Sigmoid colon (tissue), 7 donors: ENCODE data around the gene PCMT1. TPM values are rescaled to one million over a fixed set of nuclear protein-coding genes. Genes with fewer than 3 reads are reported as not detected.

Experiments used
- DNase-seq: peaks from one replicate; pipeline ENCODE4 v3.0.0-alpha.2; 2019
- H3K27ac ChIP-seq, 4 donors: fragments of 200-600 bp; sonication (generic); one replicate each; pipeline ENCODE4 v1.5.1; 2016 to 2019; ENCODE audit warnings: mild to moderate bottlenecking in 1 of 4
- H3K27me3 ChIP-seq, 3 donors: fragments of 200-600 bp; sonication (generic); one replicate each; pipeline ENCODE4 v1.5.1; 2019; ENCODE audit warnings: mild to moderate bottlenecking in 1 of 3
- H3K36me3 ChIP-seq, 4 donors: fragments of 200-600 bp; sonication (generic); one replicate each; pipeline ENCODE4 v1.5.1; 2016 to 2019
- H3K4me1 ChIP-seq, 4 donors: fragments of 200-600 bp; sonication (generic); one replicate each; pipeline ENCODE4 v1.5.1; 2017 to 2019
- H3K4me3 ChIP-seq, 4 donors: fragments of 200-600 bp; sonication (generic); one replicate each; pipeline ENCODE4 v1.5.1; 2017 to 2019; ENCODE audit warnings: mild to moderate bottlenecking in 2 of 4, moderate library complexity in 1 of 4
- H3K9me3 ChIP-seq, 4 donors: fragments of 200-600 bp in 3 of 4; sonication (generic) in 3 of 4; one replicate each; pipeline versions ENCODE4 v1.5.1 to v1.6.1; 2013 to 2019
- EP300 ChIP-seq, 4 donors: sonication (generic); formaldehyde crosslinking; IDR thresholded peaks; one replicate each; pipeline ENCODE4 v1.6.1; 2017; ENCODE audit warnings: antibody characterized with exemption in 4 of 4
- POLR2A ChIP-seq, 2 donors: fragments of 450-650 bp; IDR thresholded peaks; one replicate each; pipeline ENCODE4 v1.6.1; 2016; ENCODE audit warnings: antibody characterized with exemption in 2 of 2, mild to moderate bottlenecking in 2 of 2, moderate library complexity in 2 of 2
- POLR2AphosphoS5 ChIP-seq, 4 donors: sonication (generic); formaldehyde crosslinking; IDR thresholded peaks; one replicate each; pipeline ENCODE4 v1.6.1; 2017; ENCODE audit warnings: antibody characterized with exemption in 4 of 4
- WGBS, 2 donors: extraction: QIAGEN DNeasy Blood & Tissue Kit; methylation state at CpG; one replicate each; pipeline ENCODE4 v1.1.7; 2013; 5-methylcytosine and 5-hydroxymethylcytosine counted together
- intact Hi-C: fragments of 100-400 bp; cut with DNase I; formaldehyde crosslinking; loops from one replicate; pipeline ENCODE4 v1.15.1; 2023
- polyA plus RNA-seq, 3 donors: library from polyadenylated mRNA; stranded (reverse); fragments of 200-250 nt; gene quantifications; one replicate each; pipeline ENCODE4 v1.2.3, GENCODE V29; 2013
- total RNA-seq, 4 donors: library from RNA; depleted of rRNA; stranded (reverse); fragments of >200 nt; gene quantifications; one replicate each; pipeline ENCODE4 v1.1.0, GENCODE V29; 2016
- TF ChIP-seq, protein P1 (sequence below), 4 experiments: fragments of 450-650 bp in 3 of 4; fragments of 200-600 bp in 1 of 4; IDR thresholded peaks; one replicate each; pipeline ENCODE4 v1.5.1; 2016 to 2019; ENCODE audit warnings: antibody characterized with exemption in 4 of 4, mild to moderate bottlenecking in 3 of 4, moderate library complexity in 2 of 4
- donor health status: healthy with polysubstance abuse.
- donor health status: Bipolar disorder and iron deficiency.
- donor health status: healthy.

PCMT1 gene
- total and polyA plus RNA-seq, 7 donors, result 33.0 to 117 (median 74.0) TPM

DNA sequence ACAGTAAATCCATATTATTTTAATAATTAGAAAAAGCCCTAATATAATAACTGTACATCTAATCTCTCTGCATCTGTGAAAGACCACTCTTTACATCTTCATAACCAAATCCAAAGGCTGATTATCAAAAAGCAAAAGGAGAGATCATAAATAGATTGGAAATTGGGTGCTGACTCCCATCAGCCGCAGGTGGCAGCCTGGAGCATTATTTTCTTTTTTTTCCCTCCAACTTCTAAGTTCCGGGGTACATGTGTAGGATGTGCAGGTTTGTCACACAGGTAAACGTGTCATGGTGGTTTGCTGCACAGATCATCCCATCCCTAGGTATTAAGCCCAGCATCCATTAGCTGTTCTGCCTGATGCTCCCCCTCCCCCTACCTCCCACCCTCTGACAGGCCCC is 84.1 kb downstream of the PCMT1 start:
- H3K4me3 ChIP-seq, result no peak overlapping the region
- intact Hi-C loops, result loop anchor here (1.0 to 2.0 kb wide), 2 partner anchors 93 to 183 kb away; no protein-coding TSS in a partner anchor
- peaks cover 0 to 37% (median 0%) of the 10 kb centered on the region in 4 donors for H3K36me3 ChIP-seq
- 91 to 97% methylated on average over 3 of the region's 3 CpGs for WGBS, 2 donors
- H3K27me3 ChIP-seq, result no peaks in the 10 kb centered on the region
- H3K4me1 ChIP-seq, result no peaks in the 10 kb centered on the region
- TF ChIP-seq EP300 (IDR thresholded peaks at IDR 0.05) (no peak), POLR2AphosphoS5 (IDR thresholded peaks at IDR 0.05) (no peak), POLR2A (IDR thresholded peaks at IDR 0.05) (no peak)
- TF ChIP-seq, protein P1, sequence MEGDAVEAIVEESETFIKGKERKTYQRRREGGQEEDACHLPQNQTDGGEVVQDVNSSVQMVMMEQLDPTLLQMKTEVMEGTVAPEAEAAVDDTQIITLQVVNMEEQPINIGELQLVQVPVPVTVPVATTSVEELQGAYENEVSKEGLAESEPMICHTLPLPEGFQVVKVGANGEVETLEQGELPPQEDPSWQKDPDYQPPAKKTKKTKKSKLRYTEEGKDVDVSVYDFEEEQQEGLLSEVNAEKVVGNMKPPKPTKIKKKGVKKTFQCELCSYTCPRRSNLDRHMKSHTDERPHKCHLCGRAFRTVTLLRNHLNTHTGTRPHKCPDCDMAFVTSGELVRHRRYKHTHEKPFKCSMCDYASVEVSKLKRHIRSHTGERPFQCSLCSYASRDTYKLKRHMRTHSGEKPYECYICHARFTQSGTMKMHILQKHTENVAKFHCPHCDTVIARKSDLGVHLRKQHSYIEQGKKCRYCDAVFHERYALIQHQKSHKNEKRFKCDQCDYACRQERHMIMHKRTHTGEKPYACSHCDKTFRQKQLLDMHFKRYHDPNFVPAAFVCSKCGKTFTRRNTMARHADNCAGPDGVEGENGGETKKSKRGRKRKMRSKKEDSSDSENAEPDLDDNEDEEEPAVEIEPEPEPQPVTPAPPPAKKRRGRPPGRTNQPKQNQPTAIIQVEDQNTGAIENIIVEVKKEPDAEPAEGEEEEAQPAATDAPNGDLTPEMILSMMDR (IDR thresholded peaks at IDR 0.05), result no peak
- H3K27ac ChIP-seq, result no peak overlapping the region
- DNase-seq, result no peak
- H3K9me3 ChIP-seq, result peaks cover 0 to 2% (median 0%) of the 10 kb centered on the region in 4 donors

DNA sequence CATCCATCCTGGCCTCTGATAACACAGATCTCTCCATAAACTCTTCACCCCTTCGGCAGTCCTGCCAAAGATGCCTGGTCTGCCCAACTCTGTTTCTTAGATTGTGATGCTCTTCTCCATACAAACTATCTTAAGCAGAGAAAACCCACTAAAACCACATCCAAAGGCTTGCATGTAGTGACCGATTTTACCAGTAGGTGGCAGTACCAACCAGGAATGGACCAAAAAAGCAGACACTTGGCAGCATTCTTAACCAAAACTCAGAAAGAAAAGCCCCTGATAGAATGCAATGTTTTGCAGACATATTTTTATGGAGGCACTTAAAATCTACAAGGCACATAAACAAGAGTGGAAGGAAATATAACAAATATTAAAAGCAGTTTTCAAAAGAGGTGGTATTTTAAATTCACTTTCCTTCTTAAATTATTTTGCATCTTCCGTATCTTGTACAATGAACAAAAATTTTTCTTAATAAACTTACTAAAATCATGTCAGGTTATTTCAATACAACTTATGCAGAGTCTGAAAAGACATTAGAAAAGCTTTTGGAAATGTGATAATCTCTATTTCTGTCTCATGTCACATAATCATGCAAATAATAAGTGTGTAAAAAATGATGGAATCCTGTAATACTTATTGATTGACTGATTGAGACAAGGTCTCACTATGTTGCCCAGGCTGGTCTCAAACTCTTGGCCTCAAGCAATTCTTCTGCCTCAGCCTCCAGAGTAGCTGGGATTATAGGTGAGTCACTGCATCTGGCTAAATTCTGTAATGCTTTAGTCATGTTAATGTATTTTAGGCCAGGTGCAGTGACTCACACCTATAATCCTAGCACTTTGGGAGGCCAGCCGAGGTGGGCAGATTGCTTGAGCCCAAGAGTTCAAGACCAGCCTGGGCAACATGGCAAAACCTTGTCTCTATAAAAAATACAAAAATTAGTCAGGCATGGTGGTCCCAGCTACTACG is 85.3 kb downstream of the PCMT1 start:
- H3K27me3 ChIP-seq, result no peaks in the 10 kb centered on the region
- no peaks in the 10 kb centered on the region for H3K4me1 ChIP-seq
- no peak overlapping the region for H3K27ac ChIP-seq
- TF ChIP-seq EP300 (IDR thresholded peaks at IDR 0.05) (no peak), POLR2A (IDR thresholded peaks at IDR 0.05) (no peak), POLR2AphosphoS5 (IDR thresholded peaks at IDR 0.05) (peak in 2 of 4 donors; percentile 9 to 12)
- TF ChIP-seq, protein P1 (IDR thresholded peaks at IDR 0.05), result peak; percentile 76 to 95 (median 92)
- 45 to 54% methylated on average over 5 of the region's 5 CpGs for WGBS, 2 donors
- no peak overlapping the region for H3K4me3 ChIP-seq
- peaks cover 0 to 2% (median 0%) of the 10 kb centered on the region in 4 donors for H3K9me3 ChIP-seq
- intact Hi-C loops, result loop anchor here (1.0 to 2.0 kb wide), 3 partner anchors 31 to 182 kb away; no protein-coding TSS in a partner anchor
- DNase-seq, result no peak
- peaks cover 0 to 37% (median 0%) of the 10 kb centered on the region in 4 donors for H3K36me3 ChIP-seq

DNA sequence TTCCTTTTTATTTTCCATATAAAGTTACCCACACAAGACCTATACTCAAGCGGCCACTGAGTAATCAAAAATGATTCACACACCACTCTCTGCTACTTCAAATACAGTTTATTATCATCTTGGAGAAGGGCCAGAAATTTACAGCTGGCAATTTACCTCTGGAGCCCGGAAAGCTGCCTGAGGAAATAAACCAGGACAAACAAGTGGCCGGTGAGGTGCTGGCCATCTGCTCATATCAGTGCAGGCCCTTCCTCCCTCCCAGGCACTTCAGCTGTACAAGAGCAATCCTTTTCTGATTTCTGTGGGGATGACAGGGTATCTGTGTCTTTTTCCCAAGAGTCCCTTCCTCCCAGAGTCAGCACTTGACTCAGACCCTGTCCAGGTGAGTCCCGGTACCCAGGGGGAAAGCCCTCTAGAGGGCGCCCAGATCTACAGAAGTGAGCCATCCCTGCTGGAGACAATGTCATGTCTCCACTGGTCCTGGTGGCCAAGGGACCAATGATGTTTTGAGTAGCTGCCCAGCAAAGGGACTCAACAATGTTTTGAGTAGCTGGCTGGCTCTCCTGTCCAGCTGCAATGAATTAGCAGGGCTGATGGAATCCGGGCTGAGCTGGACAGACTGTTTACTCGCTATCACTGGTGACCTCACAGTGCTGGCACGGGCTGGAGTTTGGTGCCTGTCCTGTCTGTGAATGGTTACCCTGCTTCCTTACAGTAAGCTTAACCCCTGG is 91.0 kb downstream of the PCMT1 start:
- no peak for TF ChIP-seq EP300 (IDR thresholded peaks at IDR 0.05)
- TF ChIP-seq POLR2A (IDR thresholded peaks at IDR 0.05), result no peak
- peak in 1 of 4 donors; percentile 18 for TF ChIP-seq POLR2AphosphoS5 (IDR thresholded peaks at IDR 0.05)
- TF ChIP-seq, protein P1 (IDR thresholded peaks at IDR 0.05), result peak in 2 of 4 experiments; percentile 18 to 37
- Histone ChIP-seq H3K27me3 (no peaks in the 10 kb centered on the region), H3K36me3 (peaks cover 0 to 24% (median 5%) of the 10 kb centered on the region in 4 donors), H3K4me3 (no peak overlapping the region), H3K4me1 (peaks cover 0 to 8% (median 0%) of the 10 kb centered on the region in 4 donors), H3K9me3 (no peaks in the 10 kb centered on the region), H3K27ac (peak overlapping the region in 1 of 4 donors; percentile 10)
- intact Hi-C loops, result no loop called here
- 11 to 45% methylated on average over 8 of the region's 8 CpGs for WGBS, 2 donors
- peak; percentile 81 for DNase-seq

DNA sequence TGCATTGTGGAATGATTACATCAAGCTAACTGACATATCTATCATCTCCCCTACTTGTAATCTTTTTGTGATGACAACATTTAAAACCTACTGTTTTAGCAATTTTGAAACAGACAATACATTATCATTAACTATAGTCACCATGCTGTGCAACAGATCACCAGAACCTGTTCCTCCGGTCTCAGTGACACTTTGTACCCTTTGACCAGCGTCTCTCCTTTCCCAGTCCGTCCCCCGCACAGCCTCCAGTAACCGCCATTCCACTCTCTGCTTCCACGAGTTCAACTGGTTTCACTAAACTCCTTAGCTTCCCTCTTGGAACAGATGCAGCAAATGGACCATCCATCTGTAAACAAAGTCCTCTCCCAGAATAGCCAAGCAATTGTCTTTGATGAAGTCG is 92.8 kb downstream of the PCMT1 start:
- 51 to 77% methylated on average over 7 of the region's 7 CpGs for WGBS, 2 donors
- Histone ChIP-seq H3K4me3 (no peak overlapping the region), H3K9me3 (no peaks in the 10 kb centered on the region), H3K36me3 (peaks cover 0 to 8% (median 5%) of the 10 kb centered on the region in 4 donors), H3K27me3 (no peaks in the 10 kb centered on the region), H3K4me1 (peaks cover 0 to 24% (median 17%) of the 10 kb centered on the region in 4 donors), H3K27ac (no peak overlapping the region)
- intact Hi-C loops, result loop anchor here (2.0 kb wide), 1 partner anchor 52 kb away; no protein-coding TSS in a partner anchor
- no peak for TF ChIP-seq POLR2A (IDR thresholded peaks at IDR 0.05)
- TF ChIP-seq POLR2AphosphoS5 (IDR thresholded peaks at IDR 0.05), result no peak
- no peak for TF ChIP-seq EP300 (IDR thresholded peaks at IDR 0.05)
- TF ChIP-seq, protein P1 (IDR thresholded peaks at IDR 0.05), result no peak
- DNase-seq, result no peak
